NCI-H1930 (cell line): ENCODE measurements around the gene MTA1.

ENCODE experiments used
- DNase-seq, 2 experiments: peaks; one replicate each; lab custom pipeline; 2025; lab: John Stamatoyannopoulos, UW

Gene MTA1

DNA sequence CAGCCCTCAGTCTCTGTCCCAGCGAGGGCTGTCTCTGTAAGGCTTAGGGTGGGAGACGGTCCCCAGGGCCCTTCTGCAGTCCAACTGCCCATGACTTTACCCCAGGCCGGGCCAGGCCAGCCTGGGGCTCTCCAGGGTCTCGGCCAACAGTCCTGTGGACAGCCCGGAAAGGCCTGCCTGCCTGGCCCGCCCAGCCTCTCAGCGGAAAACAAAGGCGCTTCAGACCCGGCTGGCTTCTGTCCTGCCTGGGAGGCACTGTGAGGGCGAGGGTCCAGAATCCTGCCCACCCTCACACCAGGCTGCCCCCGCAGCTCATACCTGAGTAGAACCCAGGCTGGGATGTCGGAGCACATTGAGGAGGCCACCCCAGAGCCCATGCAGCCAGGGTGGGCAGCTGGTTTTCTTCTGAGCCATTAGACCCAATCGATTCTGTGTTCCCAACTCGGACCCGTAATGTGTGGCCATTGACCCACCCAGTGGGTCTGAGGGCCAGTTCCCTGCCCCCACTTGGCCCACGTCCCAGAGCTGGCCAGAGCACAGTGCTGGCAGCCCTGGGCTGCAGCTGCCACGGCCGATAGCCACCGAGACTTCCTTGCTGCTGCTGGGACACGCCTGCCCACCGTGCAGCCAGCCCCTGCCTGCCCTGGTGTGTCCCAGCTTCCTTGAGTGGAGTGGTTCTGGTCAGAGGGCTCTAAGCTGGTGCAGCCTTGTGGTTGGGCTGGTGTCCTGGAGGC is 56.6 kb downstream of the MTA1 start:
- DNase-seq = no peak

DNA sequence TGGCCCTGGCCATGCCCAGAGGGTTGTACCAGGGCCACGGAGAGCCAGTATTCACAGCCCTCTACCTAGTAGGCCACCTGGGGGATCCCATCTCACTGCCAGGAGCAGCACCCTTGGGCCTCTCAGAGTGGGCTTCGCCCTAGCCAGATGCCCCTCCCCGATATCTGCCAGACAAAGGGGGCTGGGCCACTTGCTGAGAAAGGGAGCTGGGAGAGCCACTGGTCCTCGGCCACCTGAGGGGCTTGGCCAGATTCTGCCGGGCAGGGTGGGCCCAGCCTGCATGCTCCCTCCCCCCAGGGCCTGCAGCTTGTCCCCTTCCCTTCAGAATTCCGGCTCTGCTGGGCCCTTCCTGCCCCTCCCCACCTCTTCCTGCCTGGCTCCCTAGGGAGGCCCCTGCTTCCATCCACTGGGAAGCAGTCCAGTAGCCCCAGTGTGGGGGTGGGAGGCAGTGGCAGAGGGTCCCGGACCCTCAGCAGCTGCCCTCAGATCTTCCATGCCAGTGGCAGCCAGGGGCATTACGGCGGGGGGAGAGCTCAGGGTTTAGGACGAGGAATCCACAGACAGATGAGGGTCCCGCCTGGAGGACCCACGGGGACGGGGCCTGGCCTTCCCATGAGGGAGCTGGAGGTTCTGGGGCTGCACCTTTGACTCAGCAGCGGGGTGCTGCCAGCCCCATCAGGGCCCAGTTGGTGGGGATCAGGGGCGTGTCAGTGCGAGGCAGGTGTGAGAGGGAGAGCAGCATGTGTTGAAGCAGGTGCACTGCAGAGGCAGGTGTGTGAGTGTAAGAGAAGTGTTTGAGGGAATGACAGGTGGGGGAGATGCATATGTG is 57.4 kb downstream of the MTA1 start:
- DNase-seq = no peak

DNA sequence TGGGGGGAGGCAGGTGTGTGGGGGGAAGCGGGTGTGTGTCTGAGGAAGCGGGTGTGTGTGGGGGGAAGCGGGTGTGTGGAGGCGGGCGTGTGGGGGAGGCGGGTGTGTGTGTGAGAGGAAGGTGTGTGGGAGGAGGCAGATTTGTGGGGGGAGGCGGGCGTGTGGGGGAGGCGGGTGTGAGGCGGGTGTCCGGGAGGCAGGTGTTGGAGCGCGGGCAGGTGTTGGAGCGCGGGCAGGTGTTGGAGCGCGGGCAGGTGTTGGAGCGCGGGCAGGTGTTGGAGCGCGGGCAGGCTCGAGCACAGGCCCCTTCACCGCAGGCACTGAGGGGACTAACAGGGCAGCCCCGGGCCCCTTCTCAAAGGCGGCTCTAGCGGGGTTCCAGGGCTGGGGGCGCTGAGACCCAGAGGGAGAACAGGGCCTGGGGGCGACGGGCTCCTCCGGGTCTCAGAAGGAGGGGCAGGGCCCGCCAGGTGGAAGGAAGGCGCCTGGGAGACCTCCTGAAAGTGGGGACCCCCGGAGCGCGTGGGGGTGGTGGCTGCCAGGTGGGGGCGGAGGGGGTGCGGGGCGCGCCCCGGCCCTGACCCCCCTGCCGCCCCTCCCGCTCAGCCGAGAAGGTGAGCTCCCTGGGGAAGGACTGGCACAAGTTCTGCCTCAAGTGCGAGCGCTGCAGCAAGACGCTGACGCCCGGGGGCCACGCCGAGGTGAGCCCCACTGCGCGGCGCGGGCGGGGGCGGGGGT is 58.2 kb downstream of the MTA1 start:
- no peak for DNase-seq

DNA sequence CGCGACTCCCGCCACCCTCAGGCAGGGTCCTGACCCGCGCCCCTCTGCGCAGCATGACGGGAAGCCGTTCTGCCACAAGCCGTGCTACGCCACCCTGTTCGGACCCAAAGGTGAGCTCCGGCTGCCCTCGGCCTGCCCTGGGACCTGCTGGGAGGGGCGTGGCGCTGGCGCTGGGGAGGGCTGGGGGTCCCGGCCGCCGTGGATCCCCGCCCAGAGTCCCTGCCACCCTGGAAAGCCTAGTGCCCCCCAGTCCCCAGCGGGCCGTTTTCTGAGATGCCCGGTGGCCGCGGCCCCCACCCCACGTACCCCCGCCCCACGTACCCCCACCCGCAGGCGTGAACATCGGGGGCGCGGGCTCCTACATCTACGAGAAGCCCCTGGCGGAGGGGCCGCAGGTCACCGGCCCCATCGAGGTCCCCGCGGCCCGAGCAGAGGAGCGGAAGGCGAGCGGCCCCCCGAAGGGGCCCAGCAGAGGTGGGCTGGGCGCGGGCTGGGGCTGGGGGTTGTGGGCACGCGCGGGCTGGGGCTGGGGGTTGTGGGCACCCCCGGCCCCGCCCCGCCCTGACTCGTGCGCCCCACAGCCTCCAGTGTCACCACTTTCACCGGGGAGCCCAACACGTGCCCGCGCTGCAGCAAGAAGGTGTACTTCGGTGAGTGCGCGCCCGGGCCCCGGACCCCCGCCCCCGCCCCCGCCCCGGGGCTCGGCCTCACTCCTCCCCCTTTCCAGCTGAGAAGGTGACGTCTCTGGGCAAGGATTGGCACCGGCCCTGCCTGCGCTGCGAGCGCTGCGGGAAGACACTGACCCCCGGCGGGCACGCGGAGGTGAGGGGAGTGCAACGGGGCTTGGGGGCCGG is 59.0 kb downstream of the MTA1 start:
- DNase-seq = no peak

DNA sequence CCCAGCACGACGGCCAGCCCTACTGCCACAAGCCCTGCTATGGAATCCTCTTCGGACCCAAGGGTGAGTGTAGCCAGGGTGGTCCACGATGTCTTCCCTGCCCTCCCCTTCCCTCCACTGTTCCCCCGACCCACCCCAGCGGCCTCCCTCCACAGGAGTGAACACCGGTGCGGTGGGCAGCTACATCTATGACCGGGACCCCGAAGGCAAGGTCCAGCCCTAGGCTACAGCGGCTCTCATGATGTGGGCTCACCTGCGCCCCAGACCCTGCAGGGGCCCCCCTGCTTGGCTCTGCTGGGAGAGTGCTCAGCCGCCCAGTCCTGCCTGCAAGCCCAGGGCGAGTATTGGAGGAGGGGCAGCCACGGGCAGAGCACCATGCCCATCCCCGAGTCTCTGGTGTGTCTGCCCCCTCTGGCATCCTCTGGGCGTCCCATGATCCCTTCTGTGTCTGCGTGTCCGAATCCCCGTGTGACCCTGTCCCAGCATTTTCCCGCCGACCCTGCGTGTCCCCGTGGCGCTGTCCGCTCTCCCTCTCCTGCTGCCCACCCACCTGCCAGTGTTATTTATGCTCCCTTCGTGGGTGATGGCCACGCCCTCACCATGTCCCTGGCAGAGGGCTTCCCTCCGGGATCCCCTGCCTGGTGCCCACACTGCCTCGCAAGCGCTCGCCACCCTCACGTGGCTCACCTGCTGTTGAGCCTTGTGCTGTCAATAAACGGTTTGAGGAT is 60.0 kb downstream of the MTA1 start:
- DNase-seq = no peak

DNA sequence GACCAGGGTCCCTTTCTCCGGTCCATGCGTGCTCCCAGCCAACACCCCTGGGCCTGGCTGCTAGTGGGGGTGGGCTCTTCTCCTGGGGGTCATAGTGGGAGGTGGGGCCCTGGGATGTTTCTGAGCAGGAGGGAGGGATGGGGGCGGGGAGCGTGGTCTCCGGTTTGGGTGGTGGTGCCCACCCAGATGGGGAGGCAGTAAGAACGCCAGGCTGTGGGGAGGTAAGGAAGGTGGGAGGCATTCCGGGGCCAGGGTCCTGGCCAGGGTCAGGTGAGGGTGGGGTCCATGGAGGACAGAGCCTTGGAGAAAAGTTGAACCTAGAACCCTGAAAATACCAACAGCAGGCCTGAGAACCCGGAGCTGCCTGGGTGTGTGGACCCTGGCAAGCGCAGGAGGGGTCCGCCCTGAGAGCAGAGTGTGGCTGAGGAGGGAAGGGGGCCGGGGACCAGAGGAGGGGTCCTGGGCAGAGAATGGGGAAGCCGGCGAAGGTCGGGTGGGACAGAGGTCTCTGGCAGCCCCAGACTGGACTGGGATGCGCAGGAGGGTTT is 60.6 kb downstream of the MTA1 start:
- DNase-seq = no peak

GRCh38 chr14:105480807-105481801 is 61.5 kb downstream of the MTA1 start:
- peak; percentile 61 to 88 for DNase-seq

- peak; percentile 69 to 70 for DNase-seq
These were observed 62.3 kb downstream of the MTA1 start for GRCh38 chr14:105481886-105482457.

DNA sequence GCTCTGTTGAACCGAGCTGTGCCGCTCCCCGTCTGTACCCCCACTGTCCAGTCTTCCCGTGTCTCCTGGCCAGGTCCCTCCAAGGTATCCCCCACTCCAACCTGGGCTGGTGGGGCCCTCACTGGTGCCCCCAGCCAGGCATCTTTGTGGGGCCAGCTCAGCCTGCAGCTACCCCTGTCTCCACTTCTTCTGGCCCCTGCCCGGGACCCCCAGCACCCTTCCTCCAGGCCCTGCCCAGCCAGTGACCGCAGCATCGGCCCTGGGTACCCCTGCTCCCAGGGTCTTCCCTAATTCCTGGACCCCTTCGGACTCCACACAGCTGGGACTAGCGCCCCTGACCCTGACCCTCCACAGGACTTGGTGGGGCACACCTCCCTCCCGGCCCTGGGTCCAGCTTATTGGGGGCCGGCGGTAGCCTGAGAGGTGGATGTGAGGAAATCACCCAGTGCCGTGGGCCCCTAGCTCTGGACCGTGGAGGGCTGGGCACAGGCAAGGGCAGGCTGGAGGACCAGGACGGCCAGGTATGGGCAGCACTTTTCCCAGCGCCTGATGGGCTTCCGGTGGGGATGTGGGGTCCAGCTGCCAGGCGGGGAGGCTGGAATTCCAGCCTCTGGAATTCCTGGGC is 63.0 kb downstream of the MTA1 start:
- no peak for DNase-seq

DNA sequence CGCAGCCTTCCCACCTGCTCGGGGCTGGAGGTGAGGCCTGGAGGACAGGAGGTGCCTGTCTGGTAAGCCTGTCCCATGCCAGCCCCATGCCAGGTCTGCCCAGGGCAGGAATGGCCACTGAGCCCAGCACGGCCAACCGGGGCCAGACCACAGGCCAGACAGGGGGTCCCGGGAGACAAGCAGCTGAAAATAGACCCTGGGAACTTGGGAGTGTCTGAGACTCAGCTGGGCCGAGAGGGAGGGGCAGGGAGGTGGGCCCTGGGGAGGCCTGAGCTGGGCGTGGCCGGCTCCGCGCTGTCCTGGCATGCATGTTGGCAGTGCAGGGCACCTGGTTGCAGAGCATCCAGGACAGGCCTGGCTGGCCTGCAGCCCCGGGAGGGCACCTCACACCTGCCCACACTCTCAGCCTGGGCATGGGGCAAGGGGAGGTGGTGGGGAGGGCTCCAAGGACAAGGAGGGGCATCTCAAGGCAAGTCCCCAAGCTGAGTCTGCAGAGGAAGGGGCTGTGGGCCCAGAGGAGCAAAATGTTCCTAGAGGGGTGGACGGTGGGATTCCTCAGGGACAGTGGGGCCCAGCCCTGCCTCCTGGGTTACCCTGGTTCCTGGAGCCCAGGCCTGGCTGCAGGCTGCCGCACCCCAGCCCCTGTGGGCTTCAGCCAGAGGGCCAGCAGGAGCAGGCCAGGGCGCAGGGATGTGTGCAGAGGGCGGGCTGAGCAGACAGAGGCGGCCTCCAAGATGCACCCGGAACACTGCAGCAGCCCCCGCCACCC is 63.9 kb downstream of the MTA1 start:
- DNase-seq = no peak

GRCh38 chr14:105484069-105484996 is 64.7 kb downstream of the MTA1 start:
- no peak for DNase-seq

- no peak for DNase-seq
These were observed 65.4 kb downstream of the MTA1 start for GRCh38 chr14:105484997-105485393.

DNA sequence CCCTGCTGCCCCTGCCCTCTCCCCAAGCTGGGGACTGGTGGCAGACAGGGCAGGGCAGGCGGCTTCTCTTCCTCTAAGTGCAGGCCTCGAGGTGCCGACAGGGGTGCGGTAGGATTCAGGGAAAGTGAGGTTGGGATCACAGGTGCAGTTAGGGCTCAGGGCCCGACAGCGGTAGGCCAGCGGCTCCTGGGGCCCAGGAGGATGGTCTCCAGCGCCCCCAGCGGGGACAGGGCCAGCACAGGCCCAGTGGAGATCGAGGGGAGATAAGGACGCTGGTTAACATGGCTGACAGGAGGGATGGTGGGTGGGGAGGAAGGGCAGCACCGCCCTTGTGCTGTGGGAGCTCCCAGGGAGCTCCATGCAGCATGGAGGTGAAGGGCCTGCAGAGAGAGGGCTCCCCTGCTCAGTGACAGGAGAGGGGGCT is 66.1 kb downstream of the MTA1 start:
- DNase-seq = peak; percentile 63 to 69

DNA sequence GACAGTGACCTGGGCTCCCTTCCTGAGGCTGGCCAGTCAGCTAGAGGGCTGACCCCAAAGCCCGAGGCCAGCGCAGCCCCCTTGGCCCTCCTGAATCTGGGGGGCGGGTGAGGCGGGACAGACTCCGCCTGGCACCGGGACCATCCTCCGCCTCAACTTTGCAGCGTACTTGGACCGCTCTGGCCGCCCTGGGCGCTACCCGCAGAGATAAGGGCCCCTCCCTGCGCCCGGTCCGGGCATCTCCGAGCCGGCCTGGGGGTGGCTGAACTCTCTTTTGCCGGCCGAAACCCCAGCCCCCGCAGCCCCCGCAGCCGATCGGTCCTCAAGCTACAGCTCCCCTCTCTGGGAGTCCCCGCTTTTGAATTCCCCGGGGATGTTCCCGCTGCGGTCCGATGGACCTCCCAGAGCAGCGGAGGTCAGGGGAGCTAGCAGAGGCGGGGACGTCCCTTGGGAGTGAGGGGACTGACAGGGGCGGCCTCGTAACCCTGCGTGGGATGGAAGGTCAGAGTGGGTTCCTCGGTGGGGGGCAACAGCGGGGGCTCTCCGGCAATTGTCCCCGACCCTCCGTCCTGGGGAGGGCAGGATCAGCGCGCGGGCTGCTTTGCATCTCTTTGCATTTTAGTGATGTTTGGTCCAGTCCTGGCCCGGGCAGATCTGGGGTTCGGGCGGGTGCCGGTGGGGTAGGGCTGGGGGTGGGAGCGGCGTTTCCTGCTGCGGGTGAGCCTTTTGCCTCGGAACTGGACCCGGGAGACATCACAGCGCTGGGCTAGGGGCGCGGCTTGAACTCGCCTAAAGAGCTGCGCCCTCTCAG is 66.7 kb downstream of the MTA1 start, which contains the start of gene CRIP1:
CRIP1 (plus strand) TSS at position 724 of the 811 bp plus-strand sequence. CDS start 374 bp downstream, outside the sequence.
- DNase-seq = no peak

DNA sequence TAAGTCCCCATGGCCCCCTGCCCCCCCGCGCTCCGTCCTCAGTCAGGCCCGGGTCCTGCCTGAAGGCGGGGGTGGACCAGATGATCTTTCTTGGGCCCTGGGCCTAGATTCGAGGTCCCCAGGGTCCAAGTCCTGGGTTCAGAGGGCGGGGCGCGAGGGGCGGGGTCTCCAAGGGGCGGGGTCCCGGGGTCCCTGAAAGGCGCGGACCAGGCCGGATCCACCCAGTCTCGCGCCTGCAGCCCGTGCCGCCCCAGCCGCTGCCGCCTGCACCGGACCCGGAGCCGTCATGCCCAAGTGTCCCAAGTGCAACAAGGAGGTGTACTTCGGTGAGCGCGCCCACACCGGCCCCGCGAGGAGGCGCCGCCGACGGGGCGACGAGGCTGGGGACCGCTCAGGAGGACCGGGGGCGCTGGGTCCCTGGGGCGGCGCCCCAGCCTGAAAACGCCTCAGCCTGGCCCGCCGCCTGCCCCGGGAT is 67.4 kb downstream of the MTA1 start:
- peak; percentile 36 to 69 for DNase-seq
